NCI-H345 treated with DMSO at 0.1 percent for 48 hours (cell line): ENCODE measurements around the gene GARS1.
"Not testable (repeated sequence)": the region's sequence is repeated elsewhere in the genome, so short reads cannot be mapped to it uniquely, and the experiment has no call there.

Experiments used
- DNase-seq: peaks from one replicate; lab custom pipeline; 2025; ENCODE audit not compliant: unreplicated experiment; lab: John Stamatoyannopoulos, UW

GARS1 gene

GRCh38 chr7:30572212-30572841 is 22.4 kb upstream of the GARS1 start:
- no peak for DNase-seq

GRCh38 chr7:30575910-30576309 is 18.8 kb upstream of the GARS1 start:
- DNase-seq: no peak

DNA sequence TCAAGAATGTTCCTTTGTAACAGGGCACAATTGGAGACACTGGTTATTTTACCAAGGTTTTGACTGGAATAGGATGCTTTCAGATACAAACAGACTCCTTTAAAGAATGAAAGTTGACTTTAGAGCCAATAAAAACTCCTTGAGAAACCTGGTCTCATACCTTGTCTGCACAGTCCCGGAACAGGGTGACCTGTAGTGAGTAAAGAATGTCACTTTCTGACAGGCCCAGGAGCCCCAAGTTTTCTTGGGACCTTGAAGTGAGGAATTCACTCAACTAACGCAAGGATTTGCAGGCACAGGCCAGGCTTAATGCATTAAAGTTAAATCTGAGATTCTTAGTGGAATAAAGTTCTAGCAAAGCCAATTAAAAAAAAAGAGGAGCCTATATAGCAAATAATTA is 11.5 kb upstream of the GARS1 start:
- no peak for DNase-seq

DNA sequence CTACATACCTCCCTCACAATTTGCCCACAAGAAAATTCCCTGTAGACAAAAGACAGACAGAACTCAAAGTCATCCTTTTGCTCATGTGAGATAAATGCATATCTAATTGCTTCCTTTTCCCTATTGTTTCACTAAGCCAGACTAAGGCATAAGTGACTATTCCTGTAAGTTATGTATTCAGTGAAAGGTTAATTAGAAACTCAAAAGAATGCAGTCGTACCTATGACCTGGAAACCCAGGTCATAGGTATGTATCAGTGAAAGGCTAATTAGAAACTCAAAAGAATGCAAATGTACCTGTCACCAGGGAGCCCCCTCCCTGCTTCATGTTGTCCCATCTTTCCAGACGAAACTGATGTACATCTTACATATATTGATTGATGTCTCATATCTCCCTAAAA is 10.3 kb upstream of the GARS1 start:
- DNase-seq: no peak

GRCh38 chr7:30584965-30585364 is 9.7 kb upstream of the GARS1 start:
- DNase-seq: no peak

- DNase-seq: no peak
Observed at GRCh38 chr7:30585675-30586074, 9.0 kb upstream of the GARS1 start.

GRCh38 chr7:30587547-30587946 is 7.1 kb upstream of the GARS1 start:
- DNase-seq: not testable (repeated sequence)

- no peak for DNase-seq
Observed at GRCh38 chr7:30589111-30589510, 5.6 kb upstream of the GARS1 start.

GRCh38 chr7:30594048-30594539 is 584 bp upstream of the GARS1 start:
- no peak for DNase-seq

- no peak for DNase-seq
Observed at GRCh38 chr7:30595436-30596013, 847 bp downstream of the GARS1 start.

DNA sequence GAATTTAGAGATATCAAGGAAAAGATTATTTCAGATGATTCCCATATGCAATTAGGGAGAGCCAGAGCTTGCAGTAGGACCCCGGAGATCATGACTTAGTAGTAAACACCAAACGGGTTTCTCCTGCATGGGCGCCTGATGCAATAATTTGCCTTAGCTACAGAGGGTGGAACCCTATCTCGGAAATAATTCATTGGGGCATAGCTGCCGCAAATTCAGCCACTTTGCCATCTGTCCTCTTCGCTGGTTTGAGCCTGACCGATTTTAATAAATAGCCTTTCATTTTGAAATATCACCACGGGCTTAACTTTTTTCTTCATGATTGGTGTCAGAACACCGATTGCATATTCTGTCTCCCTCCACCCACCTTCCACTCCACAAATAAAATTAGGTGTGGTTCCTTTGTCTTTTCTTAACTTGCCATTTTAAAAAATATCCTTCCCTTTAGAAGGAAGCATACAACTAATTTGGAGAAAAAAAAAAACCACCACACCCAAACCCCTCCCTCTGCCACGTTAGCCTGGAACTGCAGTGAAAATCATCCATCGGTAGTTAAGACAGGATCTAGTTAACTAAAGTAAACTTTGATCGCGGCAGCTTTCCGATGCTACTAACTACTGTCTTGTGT is 1.4 kb downstream of the GARS1 start:
- peak; percentile 25 for DNase-seq

DNA sequence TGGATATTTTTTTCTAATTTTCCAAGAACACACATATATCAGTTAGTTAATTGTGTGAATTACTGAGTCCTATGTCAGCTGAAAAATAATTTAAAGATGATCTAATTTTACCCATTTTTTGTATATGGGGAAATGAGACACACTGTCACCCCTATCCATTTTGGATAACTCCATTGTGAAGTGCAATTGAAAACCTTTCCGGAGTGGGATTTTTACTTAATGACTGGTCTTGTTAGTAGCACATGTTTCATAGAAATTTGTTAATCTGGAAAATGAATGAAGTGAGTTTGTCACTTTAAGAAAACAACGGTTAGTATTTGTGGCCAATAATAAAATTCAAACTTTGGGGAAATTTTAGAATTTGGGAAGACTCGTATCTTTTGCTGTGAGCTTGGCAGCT is 2.0 kb downstream of the GARS1 start:
- DNase-seq: no peak

DNA sequence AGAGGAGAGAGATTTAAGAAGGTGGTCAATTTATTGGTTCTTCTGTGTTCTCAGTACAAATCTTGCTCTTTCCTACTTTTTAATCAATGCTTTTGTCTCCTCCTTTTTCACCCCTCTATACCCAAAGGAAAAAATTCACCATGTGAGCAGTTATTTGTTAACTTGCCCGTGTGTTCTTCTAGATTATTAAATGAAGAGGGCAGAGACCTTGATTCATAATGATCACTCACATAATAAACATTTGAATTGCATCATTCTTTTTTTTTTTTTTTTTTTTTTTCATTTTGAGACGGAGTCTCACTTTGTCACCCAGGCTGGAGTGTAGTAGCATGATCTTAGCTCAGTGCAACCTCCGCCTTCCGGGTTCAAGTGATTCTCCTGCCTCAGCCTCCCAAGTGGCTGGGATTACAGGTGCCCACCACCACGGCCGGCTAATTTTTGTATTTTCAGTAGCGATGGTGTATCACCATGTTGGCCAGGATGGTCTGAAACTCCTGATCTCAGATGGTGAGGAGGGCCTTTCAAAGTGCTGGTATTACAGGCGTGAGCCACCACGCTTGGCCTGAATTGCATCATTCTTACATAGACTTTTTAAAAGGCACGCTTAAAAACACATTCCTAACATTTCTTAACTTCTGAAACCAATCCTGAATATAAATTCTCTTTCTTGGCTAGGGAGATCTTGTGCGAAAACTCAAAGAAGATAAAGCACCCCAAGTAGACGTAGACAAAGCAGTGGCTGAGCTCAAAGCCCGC is 3.6 kb downstream of the GARS1 start:
- no peak for DNase-seq

- DNase-seq: no peak
Observed at GRCh38 chr7:30604901-30605300, 10.2 kb downstream of the GARS1 start.

GRCh38 chr7:30605832-30606231 is 11.2 kb downstream of the GARS1 start:
- DNase-seq: no peak

DNA sequence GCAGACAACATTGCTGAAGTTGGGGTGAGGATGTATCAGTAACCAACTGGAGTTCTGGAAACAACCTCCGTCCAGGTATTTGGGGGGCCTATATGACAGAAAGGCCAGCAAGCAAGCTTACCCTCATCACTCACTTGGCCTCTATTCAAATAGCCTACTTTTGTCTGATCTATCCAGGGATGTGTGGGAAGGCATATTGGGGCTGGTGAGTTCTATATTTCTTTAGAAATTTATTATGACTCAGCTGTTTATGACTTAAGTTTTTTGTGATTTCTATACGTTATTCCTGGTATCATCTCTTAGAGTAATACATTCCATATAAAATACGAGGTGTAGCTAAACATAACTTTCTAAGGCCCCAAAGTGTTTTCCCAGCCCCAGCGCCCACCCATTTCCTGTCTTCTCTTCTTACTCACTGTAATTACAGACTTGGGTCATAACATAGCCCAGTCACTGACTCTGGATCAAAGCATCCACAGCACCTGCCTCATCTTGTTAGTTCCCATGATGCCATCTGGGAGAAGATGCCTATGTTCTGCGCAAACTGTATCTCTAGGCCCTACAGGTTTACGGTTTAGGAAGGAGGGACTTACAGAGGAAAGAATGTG is 18.1 kb downstream of the GARS1 start:
- DNase-seq: no peak

- no peak for DNase-seq
Observed at GRCh38 chr7:30613366-30614325, 19.0 kb downstream of the GARS1 start.

GRCh38 chr7:30616318-30616717 is 21.6 kb downstream of the GARS1 start:
- DNase-seq: no peak

DNA sequence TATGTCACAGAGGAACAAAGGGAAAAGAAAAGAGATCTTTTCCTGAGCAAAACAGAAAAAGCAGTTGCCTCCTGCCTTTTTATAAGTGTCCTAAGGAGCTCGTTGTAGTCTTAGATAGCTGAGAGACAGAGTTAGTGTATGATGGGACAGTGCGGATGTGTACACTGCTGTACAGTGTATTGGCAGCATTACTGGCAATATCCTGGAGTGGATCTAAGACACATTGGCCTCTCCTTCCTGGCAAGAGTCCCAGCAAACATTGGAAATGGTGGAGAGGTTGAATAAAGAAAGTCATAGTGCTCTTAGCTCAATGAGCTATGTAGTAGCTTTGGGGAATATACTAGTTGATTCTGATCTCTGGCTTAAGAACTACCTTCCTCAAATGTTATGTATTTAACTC is 22.7 kb downstream of the GARS1 start:
- DNase-seq: no peak

- no peak for DNase-seq
Observed at GRCh38 chr7:30618080-30618676, 23.5 kb downstream of the GARS1 start.
